GM18907 (cell line): ENCODE measurements around the gene MAB21L3.
"Not testable (repeated sequence)": the region's sequence is repeated elsewhere in the genome, so short reads cannot be mapped to it uniquely, and the experiment has no call there.

Experiments used
- ATAC-seq: cut with Tn5 transposase; IDR thresholded peaks from one replicate; pipeline ENCODE4 v1.9.1; 2021; ENCODE audit warnings: mild to moderate bottlenecking, moderate library complexity; ENCODE audit not compliant: unreplicated experiment

MAB21L3 gene

GRCh38 chr1:116133696-116134475 lies 22.7 kb downstream of the MAB21L3 start:
- no peak for ATAC-seq

- no peak for ATAC-seq
Observed at GRCh38 chr1:116134476-116134773, 23.2 kb downstream of the MAB21L3 start.

- ATAC-seq = peak; percentile 6
Observed at GRCh38 chr1:116138277-116138792, 27.1 kb downstream of the MAB21L3 start.

- no peak for ATAC-seq
Observed at GRCh38 chr1:116139592-116140134, 28.5 kb downstream of the MAB21L3 start.

GRCh38 chr1:116144151-116144550 lies 33.0 kb downstream of the MAB21L3 start:
- no peak for ATAC-seq

GRCh38 chr1:116146447-116147113 lies 35.4 kb downstream of the MAB21L3 start:
- ATAC-seq = not testable (repeated sequence)

- ATAC-seq = no peak
Observed at GRCh38 chr1:116147114-116147510, 35.9 kb downstream of the MAB21L3 start.

- no peak for ATAC-seq
Observed at GRCh38 chr1:116147972-116148371, 36.8 kb downstream of the MAB21L3 start.

GRCh38 chr1:116148967-116149366 lies 37.8 kb downstream of the MAB21L3 start:
- no peak for ATAC-seq

- no peak for ATAC-seq
Observed at GRCh38 chr1:116150368-116150767, 39.2 kb downstream of the MAB21L3 start.

- ATAC-seq = peak; percentile 98
Observed at GRCh38 chr1:116151739-116152576, 40.8 kb downstream of the MAB21L3 start.

- ATAC-seq = no peak
Observed at GRCh38 chr1:116152577-116152943, 41.4 kb downstream of the MAB21L3 start.

- ATAC-seq = no peak
Observed at GRCh38 chr1:116152950-116153691, 41.9 kb downstream of the MAB21L3 start.

- ATAC-seq = no peak
Observed at GRCh38 chr1:116153692-116154031, 42.5 kb downstream of the MAB21L3 start.

- no peak for ATAC-seq
Observed at GRCh38 chr1:116154536-116154935, 43.3 kb downstream of the MAB21L3 start.

GRCh38 chr1:116157096-116157495 lies 45.9 kb downstream of the MAB21L3 start:
- no peak for ATAC-seq

- no peak for ATAC-seq
Observed at GRCh38 chr1:116159177-116159576, 48.0 kb downstream of the MAB21L3 start.

GRCh38 chr1:116159611-116160010 lies 48.4 kb downstream of the MAB21L3 start:
- ATAC-seq = no peak

- ATAC-seq = no peak
Observed at GRCh38 chr1:116161390-116161789, 50.2 kb downstream of the MAB21L3 start.

- ATAC-seq = no peak
Observed at GRCh38 chr1:116161877-116162390, 50.7 kb downstream of the MAB21L3 start.
